Lung (tissue), 12 donors: ENCODE data around the gene CDHR2. TPM values are rescaled to one million over a fixed set of nuclear protein-coding genes. Genes with fewer than 3 reads are reported as not detected.
A peak's percentile ranks its signal among the peaks of the same experiment; 100 is the strongest.

ENCODE experiments used
- ATAC-seq: fragments of 200-7000 bp; cut with Tn5 transposase; one replicate; pipeline ENCODE4 v1.9.1; 2020; ENCODE audit warnings: moderate number of reproducible peaks; ENCODE audit not compliant: insufficient read depth, low FRiP score
- DNase-seq, 3 donors: peaks; one replicate each; pipeline ENCODE4 v3.0.0-alpha.2; 2013 to 2017
- H3K27ac ChIP-seq, 2 donors: one replicate each; pipeline ENCODE4 v1.5.1; 2013; ENCODE audit warnings: mild to moderate bottlenecking in 2 of 2, moderate library complexity in 2 of 2, control low read depth in 1 of 2, inconsistent platforms in 1 of 2, low read depth in 1 of 2, low read length in 1 of 2
- H3K27me3 ChIP-seq, 3 donors: one replicate each; pipeline ENCODE4 v1.5.1; 2013; ENCODE audit warnings: low read length in 2 of 3; ENCODE audit not compliant: control insufficient read depth in 3 of 3, insufficient read depth in 3 of 3
- H3K36me3 ChIP-seq, 4 donors: one replicate each; pipeline ENCODE4 v1.5.1; 2013; ENCODE audit warnings: low read length in 4 of 4, mild to moderate bottlenecking in 1 of 4, moderate library complexity in 1 of 4; ENCODE audit not compliant: control insufficient read depth in 4 of 4, insufficient read depth in 4 of 4
- H3K4me1 ChIP-seq, 5 donors: one replicate each; pipeline ENCODE4 v1.5.1; 2013; ENCODE audit warnings: low read length in 5 of 5, mild to moderate bottlenecking in 2 of 5, moderate library complexity in 1 of 5; ENCODE audit not compliant: control insufficient read depth in 5 of 5, insufficient read depth in 5 of 5
- H3K4me3 ChIP-seq: one replicate; pipeline ENCODE4 v1.5.1; 2013; ENCODE audit warnings: mild to moderate bottlenecking, control low read depth, moderate library complexity
- H3K9ac ChIP-seq, 2 donors: one replicate each; pipeline ENCODE4 v1.5.1; 2013; ENCODE audit warnings: low read length in 2 of 2, control low read depth in 1 of 2; ENCODE audit not compliant: insufficient read depth in 1 of 2
- H3K9me3 ChIP-seq, 4 donors: one replicate each; pipeline ENCODE4 v1.5.1; 2013; ENCODE audit warnings: low read length in 3 of 4, mild to moderate bottlenecking in 1 of 4, moderate library complexity in 1 of 4; ENCODE audit not compliant: control insufficient read depth in 4 of 4, insufficient read depth in 3 of 4
- CTCF ChIP-seq: IDR thresholded peaks from 2 replicates; pipeline ENCODE4 v1.5.1; 2012; ENCODE audit warnings: mild to moderate bottlenecking; ENCODE audit errors: control extremely low read depth, extremely low read depth
- WGBS, 2 donors: extraction: QIAGEN DNeasy Blood & Tissue Kit; methylation state at CpG; one replicate each; pipeline ENCODE4 v1.1.7; 2013; 5-methylcytosine and 5-hydroxymethylcytosine counted together
- polyA plus RNA-seq, 2 donors: library from polyadenylated mRNA; stranded (reverse); fragments of 200-250 nt; gene quantifications; one replicate each; pipeline ENCODE4 v1.2.1, GENCODE V29; 2013
- total RNA-seq, 2 donors: library from RNA; depleted of rRNA in 1 of 2; stranded (reverse); fragments of >200 nt in 1 of 2; gene quantifications; one replicate each; pipeline ENCODE4 v1.2.1, GENCODE V29; 2014 to 2021
- donor health status: control.
- donor health status: control.
- donor health status: Bipolar disorder and iron deficiency.
- donor health status: healthy.
- donor health status: DM: yes; HTN: yes; CAD: no.

Gene CDHR2
- total and polyA plus RNA-seq, 4 donors: 0.02 to 1.5 (median 0.42) TPM

GRCh38 chr5:176564002-176564401 lies 14.9 kb downstream of the CDHR2 start:
- peaks cover 0 to 8% (median 0%) of the 10 kb centered on the region in 4 donors for H3K9me3 ChIP-seq
- TF ChIP-seq CTCF: no peak
- H3K36me3 ChIP-seq: no peaks in the 10 kb centered on the region
- DNase-seq (no peak), ATAC-seq (no peak)
- no peak overlapping the region for H3K4me3 ChIP-seq
- H3K4me1 ChIP-seq: no peaks in the 10 kb centered on the region
- H3K27ac ChIP-seq: no peak overlapping the region
- no peak overlapping the region for H3K9ac ChIP-seq
- WGBS, 2 donors: 76 to 89% methylated on average over 10 of the region's 10 CpGs
- H3K27me3 ChIP-seq: no peaks in the 10 kb centered on the region

DNA sequence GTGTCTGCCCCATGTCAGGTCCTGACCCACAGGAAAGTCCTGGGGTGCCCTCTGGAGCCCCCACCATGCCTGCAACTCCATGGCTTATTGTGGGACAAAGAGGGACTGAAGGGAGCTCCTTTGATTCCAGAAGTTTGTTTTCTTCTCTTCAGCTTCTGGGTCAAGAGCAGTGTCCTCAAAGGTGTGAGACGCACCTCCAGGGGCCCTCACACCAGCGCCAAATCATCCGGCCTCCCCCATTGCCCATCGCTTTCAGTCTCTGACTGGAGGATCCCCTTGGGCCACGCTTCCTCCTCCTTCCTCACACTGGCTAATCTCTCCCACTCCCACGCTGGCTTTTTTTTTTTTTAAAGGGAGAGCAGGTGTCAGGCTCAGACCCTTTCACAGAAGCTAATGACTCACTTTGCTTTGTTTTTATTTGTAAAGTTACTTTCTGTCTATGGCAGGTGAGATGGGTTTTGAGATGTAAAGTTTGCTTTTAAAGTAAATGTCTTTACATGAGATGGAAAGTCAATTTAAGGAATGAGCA lies 16.7 kb downstream of the CDHR2 start:
- H3K27me3 ChIP-seq: no peaks in the 10 kb centered on the region
- peaks cover 0 to 8% (median 0%) of the 10 kb centered on the region in 4 donors for H3K9me3 ChIP-seq
- H3K4me3 ChIP-seq: no peak overlapping the region
- no peaks in the 10 kb centered on the region for H3K36me3 ChIP-seq
- TF ChIP-seq CTCF: no peak
- H3K4me1 ChIP-seq: no peaks in the 10 kb centered on the region
- no peak for ATAC-seq
- DNase-seq: no peak
- no peak overlapping the region for H3K27ac ChIP-seq
- WGBS, 2 donors: 62 to 71% methylated on average over 6 of the region's 6 CpGs
- H3K9ac ChIP-seq: no peak overlapping the region

DNA sequence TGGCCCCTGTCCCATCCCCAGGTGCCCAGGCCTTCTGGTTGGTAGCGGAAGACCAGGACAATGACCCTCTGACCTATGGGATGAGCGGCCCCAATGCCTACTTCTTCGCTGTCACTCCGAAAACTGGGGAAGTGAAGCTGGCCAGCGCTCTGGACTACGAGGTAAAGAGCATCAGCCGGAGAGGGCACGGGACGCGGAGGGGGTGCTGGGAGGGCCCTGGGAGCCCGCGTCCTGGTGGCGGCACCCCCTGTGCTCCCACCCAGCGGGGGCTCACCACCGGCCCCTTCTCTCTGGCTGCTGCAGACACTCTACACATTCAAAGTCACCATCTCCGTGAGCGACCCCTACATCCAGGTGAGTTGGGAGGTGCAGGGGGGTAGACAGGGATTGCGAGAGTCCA lies 19.5 kb downstream of the CDHR2 start:
- TF ChIP-seq CTCF: no peak
- Histone ChIP-seq H3K36me3 (no peaks in the 10 kb centered on the region), H3K27me3 (no peaks in the 10 kb centered on the region), H3K4me3 (no peak overlapping the region), H3K9ac (no peak overlapping the region), H3K27ac (no peak overlapping the region), H3K4me1 (no peaks in the 10 kb centered on the region), H3K9me3 (peaks cover 0 to 8% (median 0%) of the 10 kb centered on the region in 4 donors)
- 80 to 84% methylated on average over 18 of the region's 18 CpGs for WGBS, 2 donors
- no peak for ATAC-seq
- DNase-seq: no peak

GRCh38 chr5:176570044-176570443 lies 20.9 kb downstream of the CDHR2 start:
- no peaks in the 10 kb centered on the region for H3K27me3 ChIP-seq
- ATAC-seq (no peak), DNase-seq (peak in 2 of 3 donors; percentile 20 to 34)
- H3K27ac ChIP-seq: no peak overlapping the region
- no peak overlapping the region for H3K9ac ChIP-seq
- H3K4me1 ChIP-seq: no peaks in the 10 kb centered on the region
- H3K4me3 ChIP-seq: no peak overlapping the region
- H3K36me3 ChIP-seq: no peaks in the 10 kb centered on the region
- no peak for TF ChIP-seq CTCF
- 44 to 62% methylated on average over 6 of the region's 6 CpGs for WGBS, 2 donors
- peaks cover 0 to 8% (median 0%) of the 10 kb centered on the region in 4 donors for H3K9me3 ChIP-seq
